ENCODE data around the gene SP1. TPM values are rescaled to one million over a fixed set of nuclear protein-coding genes. Genes with fewer than 3 reads are reported as not detected.
"Not testable (repeated sequence)": the region's sequence is repeated elsewhere in the genome, so short reads cannot be mapped to it uniquely, and the experiment has no call there.

SP1 gene
- total RNA-seq, 1 donor: 53.6 TPM

DNA sequence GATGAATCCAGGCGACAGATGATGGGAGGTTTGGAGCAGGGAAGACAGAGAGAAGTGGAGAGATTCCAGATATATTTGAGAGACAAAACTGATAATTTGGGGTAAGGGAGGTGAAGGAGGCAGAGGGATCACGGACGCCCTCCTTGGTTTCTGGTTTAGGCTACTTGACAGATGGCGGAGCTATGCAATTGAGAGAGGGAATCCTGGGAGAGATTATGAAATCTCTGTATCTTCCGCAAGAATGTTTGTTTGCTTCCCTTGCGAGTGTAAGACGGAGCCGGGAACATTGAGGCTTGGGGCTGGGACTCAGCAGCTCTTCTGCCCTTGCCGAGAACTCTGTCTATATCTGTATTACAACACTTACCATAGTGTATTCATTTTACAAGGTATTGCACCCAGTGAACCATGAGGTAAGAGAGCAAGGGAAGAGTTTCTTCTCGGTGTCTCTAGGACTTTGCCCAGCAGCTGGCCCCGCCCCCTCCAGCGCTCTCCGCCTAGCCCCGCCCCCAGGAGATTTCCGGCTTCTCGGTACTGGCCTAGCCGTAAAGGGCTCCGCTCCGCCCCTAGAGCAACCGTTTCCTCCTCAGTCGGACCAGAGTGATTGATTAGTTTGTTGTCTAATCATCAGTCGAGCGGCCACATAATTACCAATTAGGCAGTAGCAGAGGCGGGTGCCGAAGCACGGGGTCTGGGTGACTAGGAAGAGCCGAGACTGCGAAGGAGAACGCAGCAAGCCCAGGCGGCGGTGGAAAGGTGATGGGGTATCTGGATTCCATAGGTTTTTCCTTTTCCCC lies 61.3 kb downstream of the SP1 start, which contains the start of gene PRR13:
Gene PRR13 (plus strand): TSS at position 695 of the 794 bp plus-strand sequence. CDS start 981 bp downstream, outside the sequence.
- Histone ChIP-seq H3K9me3 (ENCODE audit: low read depth, low read length) (no peaks in the 10 kb centered on the region), H3K27me3 (ENCODE audit: insufficient read depth, low read length) (no peaks in the 10 kb centered on the region), H3K4me3 (ENCODE audit: low read length) (peak within 1 kb of the TSS; percentile 99), H3K4me1 (ENCODE audit: insufficient read depth, low read length) (peaks cover 45% of the 10 kb centered on the region)

GRCh38 chr12:53443955-53444354 lies 64.0 kb downstream of the SP1 start:
- no peaks in the 10 kb centered on the region for H3K9me3 ChIP-seq (ENCODE audit: low read depth, low read length)
- H3K27me3 ChIP-seq (ENCODE audit: insufficient read depth, low read length): no peaks in the 10 kb centered on the region
- no peak overlapping the region for H3K4me3 ChIP-seq (ENCODE audit: low read length)
- H3K4me1 ChIP-seq (ENCODE audit: insufficient read depth, low read length): peaks cover 45% of the 10 kb centered on the region

- peaks cover 45% of the 10 kb centered on the region for H3K4me1 ChIP-seq (ENCODE audit: insufficient read depth, low read length)
- not testable (repeated sequence) for H3K4me3 ChIP-seq (ENCODE audit: low read length); H3K27me3 ChIP-seq (ENCODE audit: insufficient read depth, low read length); H3K9me3 ChIP-seq (ENCODE audit: low read depth, low read length)
Measured at GRCh38 chr12:53444593-53445325, 64.8 kb downstream of the SP1 start.

GRCh38 chr12:53450936-53451335 lies 71.0 kb downstream of the SP1 start:
- Histone ChIP-seq H3K9me3 (ENCODE audit: low read depth, low read length) (no peaks in the 10 kb centered on the region), H3K4me3 (ENCODE audit: low read length) (no peak overlapping the region), H3K4me1 (ENCODE audit: insufficient read depth, low read length) (peaks cover 21% of the 10 kb centered on the region), H3K27me3 (ENCODE audit: insufficient read depth, low read length) (no peaks in the 10 kb centered on the region)

- no peaks in the 10 kb centered on the region for H3K27me3 ChIP-seq (ENCODE audit: insufficient read depth, low read length)
- no peaks in the 10 kb centered on the region for H3K9me3 ChIP-seq (ENCODE audit: low read depth, low read length)
- H3K4me3 ChIP-seq (ENCODE audit: low read length): peak within 1 kb of the TSS; percentile 75
- peaks cover 20% of the 10 kb centered on the region for H3K4me1 ChIP-seq (ENCODE audit: insufficient read depth, low read length)
Measured at GRCh38 chr12:53451661-53452158, 71.7 kb downstream of the SP1 start, which contains the start of gene PCBP2. PCBP2 (plus strand) TSS chr12:53452102; CDS start chr12:53454801, 2,699 bp downstream.

DNA sequence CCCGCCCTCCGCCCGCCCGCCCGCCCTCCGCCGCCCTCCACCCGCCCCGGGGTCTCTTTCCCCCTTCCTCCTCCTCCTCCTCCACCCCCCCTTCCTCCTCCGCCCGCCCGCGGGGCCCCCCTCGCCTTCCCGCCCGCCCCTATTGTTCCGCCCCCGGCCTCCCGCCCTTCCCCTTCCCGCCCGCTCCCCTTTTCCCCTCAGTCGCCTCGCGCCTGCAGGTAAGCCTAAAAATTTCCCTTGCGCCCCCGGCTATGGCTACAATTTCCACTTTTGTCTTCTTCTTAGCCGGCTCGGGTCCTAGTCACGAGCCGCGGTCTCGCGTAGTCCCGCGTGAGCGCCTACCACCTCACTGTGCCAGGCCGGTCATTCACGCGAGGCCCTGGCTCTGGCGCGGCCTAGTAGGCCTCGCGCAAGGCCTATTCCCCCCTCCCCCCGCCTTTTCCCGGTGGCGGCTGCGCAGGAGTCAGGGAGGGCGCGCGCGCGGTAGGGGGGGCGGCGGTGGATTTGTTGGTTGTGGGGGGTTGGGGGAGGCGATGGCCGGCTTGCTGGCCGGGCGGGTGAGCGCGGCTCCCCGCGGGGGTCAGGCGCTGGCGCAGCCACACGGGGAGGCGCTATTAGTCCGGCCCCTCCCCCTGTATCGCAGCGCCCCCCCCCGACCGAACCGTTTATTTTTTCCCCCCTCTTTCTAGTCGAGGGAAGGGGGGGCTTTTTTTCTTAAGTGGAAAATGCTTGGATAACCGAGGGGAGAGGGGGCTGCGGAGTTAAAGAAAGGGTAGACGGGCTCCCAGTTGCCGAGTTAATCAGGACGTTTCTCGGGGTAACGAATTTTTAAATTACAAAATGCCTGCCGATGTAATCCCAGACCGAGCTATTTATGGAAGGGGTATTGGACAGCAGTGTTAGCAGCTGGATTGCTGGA lies 72.4 kb downstream of the SP1 start:
- Histone ChIP-seq H3K27me3 (ENCODE audit: insufficient read depth, low read length) (no peaks in the 10 kb centered on the region), H3K4me1 (ENCODE audit: insufficient read depth, low read length) (peaks cover 20% of the 10 kb centered on the region), H3K9me3 (ENCODE audit: low read depth, low read length) (no peaks in the 10 kb centered on the region), H3K4me3 (ENCODE audit: low read length) (peak overlapping the region; percentile 75)

DNA sequence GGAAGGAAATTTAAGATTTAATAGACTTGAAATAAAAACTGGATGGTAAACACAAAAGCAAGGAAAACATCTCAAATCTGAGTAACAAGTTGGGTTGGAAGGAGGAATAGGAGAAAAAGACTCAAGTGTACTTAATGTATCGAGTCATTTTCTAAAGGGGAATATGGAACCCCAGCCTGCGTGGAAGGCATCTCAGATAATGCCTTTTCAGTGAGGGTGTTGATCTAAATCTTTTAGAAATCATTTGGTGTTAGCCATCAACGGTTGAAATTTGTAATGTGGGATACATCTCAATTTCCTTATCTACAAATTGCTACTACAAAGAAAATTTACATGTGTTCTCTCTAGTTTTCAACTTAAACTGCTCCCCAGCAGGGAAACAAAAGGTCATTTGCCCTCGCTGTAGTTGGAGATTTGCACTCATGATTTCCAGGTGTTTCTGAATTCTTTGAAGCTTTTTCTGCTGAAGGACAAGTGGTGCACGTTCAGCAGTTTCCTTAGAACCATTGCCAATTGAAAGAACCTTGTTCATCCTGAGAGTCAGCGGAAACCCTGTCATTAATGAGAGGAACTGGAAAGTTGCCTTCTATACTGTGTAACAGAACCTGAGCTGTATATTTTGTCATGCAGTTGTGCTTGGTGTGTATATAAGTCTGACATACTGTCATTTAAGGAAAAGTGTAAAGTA lies 74.1 kb downstream of the SP1 start:
- Histone ChIP-seq H3K27me3 (ENCODE audit: insufficient read depth, low read length) (no peaks in the 10 kb centered on the region), H3K9me3 (ENCODE audit: low read depth, low read length) (no peaks in the 10 kb centered on the region), H3K4me3 (ENCODE audit: low read length) (no peak overlapping the region), H3K4me1 (ENCODE audit: insufficient read depth, low read length) (peaks cover 20% of the 10 kb centered on the region)

- Histone ChIP-seq H3K27me3 (ENCODE audit: insufficient read depth, low read length) (no peaks in the 10 kb centered on the region), H3K4me1 (ENCODE audit: insufficient read depth, low read length) (peaks cover 20% of the 10 kb centered on the region), H3K4me3 (ENCODE audit: low read length) (no peak overlapping the region), H3K9me3 (ENCODE audit: low read depth, low read length) (no peaks in the 10 kb centered on the region)
Measured at GRCh38 chr12:53454707-53455106, 74.7 kb downstream of the SP1 start.

DNA sequence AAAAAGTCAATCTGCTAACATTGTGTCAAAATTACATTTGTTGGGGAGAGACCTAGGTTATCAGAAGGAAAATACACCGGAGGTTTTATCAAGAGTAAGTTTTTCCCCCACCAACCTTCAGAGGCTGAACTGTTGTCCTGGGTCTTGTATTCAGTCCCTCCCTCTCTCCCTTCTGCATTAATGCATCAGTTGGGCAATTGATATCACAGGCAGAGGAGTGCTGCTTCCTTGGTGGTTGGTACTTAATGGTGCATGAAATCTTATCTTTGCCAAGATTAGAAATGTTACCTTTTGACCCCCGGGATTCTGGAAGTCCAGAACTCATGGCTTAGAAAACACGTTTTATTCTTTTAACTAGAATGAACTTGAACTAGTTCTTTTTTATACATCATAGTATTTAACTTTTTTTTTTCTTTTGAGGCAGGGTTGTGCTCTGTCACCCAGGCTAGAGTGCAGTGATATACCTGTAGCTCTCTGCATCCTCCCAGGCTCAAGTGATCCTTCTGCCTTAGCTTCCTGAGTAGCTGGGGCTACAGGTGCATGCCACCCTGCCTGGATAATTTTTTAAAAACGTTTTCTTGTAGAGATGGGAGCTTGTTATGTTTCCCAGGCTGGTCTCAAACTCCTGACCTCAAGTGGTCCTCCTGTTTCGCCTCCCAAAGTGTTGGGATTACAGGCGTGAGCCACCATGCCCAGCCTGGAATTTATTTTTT lies 76.8 kb downstream of the SP1 start:
- H3K27me3 ChIP-seq (ENCODE audit: insufficient read depth, low read length): no peaks in the 10 kb centered on the region
- no peaks in the 10 kb centered on the region for H3K9me3 ChIP-seq (ENCODE audit: low read depth, low read length)
- peaks cover 20% of the 10 kb centered on the region for H3K4me1 ChIP-seq (ENCODE audit: insufficient read depth, low read length)
- no peak overlapping the region for H3K4me3 ChIP-seq (ENCODE audit: low read length)

DNA sequence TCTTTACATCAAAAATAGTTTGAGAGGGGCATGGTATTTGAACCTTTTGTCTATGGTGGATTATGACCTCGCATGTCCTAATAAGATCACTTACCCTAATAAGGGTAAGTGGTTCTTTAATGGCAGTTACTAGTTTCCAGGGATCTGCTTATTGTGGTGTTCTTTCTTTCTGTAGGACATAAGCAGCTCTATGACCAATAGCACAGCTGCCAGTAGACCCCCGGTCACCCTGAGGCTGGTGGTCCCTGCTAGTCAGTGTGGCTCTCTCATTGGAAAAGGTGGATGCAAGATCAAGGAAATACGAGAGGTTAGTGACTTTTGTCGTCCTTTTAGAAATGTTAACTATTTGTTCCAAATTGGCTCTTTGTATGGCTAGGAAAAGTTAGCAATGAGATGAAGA lies 79.1 kb downstream of the SP1 start:
- no peaks in the 10 kb centered on the region for H3K9me3 ChIP-seq (ENCODE audit: low read depth, low read length)
- H3K4me1 ChIP-seq (ENCODE audit: insufficient read depth, low read length): peaks cover 9% of the 10 kb centered on the region
- no peaks in the 10 kb centered on the region for H3K27me3 ChIP-seq (ENCODE audit: insufficient read depth, low read length)
- no peak overlapping the region for H3K4me3 ChIP-seq (ENCODE audit: low read length)

- Histone ChIP-seq H3K4me3 (ENCODE audit: low read length) (no peak overlapping the region), H3K9me3 (ENCODE audit: low read depth, low read length) (no peaks in the 10 kb centered on the region), H3K4me1 (ENCODE audit: insufficient read depth, low read length) (peaks cover 3% of the 10 kb centered on the region)
Measured at GRCh38 chr12:53461059-53461458, 81.1 kb downstream of the SP1 start.

DNA sequence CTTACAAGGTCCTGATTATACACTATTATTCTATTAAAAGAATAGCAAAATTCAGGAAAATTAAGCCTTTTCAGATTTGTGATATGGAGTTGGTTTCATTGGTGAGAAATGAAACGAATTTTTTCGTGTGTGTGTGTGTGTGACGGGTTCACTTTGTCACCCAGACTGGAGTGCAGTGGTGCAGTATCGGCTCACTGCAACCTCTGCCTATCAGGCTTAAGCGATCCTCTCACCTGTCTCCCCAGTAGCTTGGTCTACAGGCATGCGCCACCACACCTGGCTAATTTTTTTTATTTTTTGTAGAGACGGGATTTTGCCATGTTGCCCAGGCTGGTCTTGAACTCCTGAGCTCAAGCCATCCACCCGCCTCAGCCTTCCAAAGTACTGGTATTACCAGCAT lies 81.6 kb downstream of the SP1 start:
- H3K9me3 ChIP-seq (ENCODE audit: low read depth, low read length): no peaks in the 10 kb centered on the region
- H3K4me3 ChIP-seq (ENCODE audit: low read length): no peak overlapping the region
- no peaks in the 10 kb centered on the region for H3K27me3 ChIP-seq (ENCODE audit: insufficient read depth, low read length)
- peaks cover 3% of the 10 kb centered on the region for H3K4me1 ChIP-seq (ENCODE audit: insufficient read depth, low read length)

More at GRCh38 chr12:53461059-53461458, 81.1 kb downstream of the SP1 start:
- no peaks in the 10 kb centered on the region for H3K27me3 ChIP-seq (ENCODE audit: insufficient read depth, low read length)

GRCh38 chr12:53462935-53463334 lies 83.0 kb downstream of the SP1 start:
- no peak overlapping the region for H3K4me3 ChIP-seq (ENCODE audit: low read length)
- no peaks in the 10 kb centered on the region for H3K27me3 ChIP-seq (ENCODE audit: insufficient read depth, low read length)
- no peaks in the 10 kb centered on the region for H3K9me3 ChIP-seq (ENCODE audit: low read depth, low read length)
- peaks cover 3% of the 10 kb centered on the region for H3K4me1 ChIP-seq (ENCODE audit: insufficient read depth, low read length)
